Measurements from ENCODE around the gene PROB1.

Gene PROB1

GRCh38 chr5:139393497-139394122 is 1.3 kb downstream of the PROB1 start:
- Histone ChIP-seq H3K4me1 (peaks cover 61% of the 10 kb centered on the region), H3K27ac (peak overlapping the region; percentile 100), H3K27me3 (no peaks in the 10 kb centered on the region), H3K4me2 (peak overlapping the region; percentile 99), H3K9me3 (no peaks in the 10 kb centered on the region), H3K4me3 (peak overlapping the region; percentile 78), H3K9ac (peak overlapping the region; percentile 98), H4K20me1 (peaks cover 29% of the 10 kb centered on the region), H3K36me3 (peaks cover 29% of the 10 kb centered on the region)
- TF ChIP-seq Cebpa-rat (IDR thresholded peaks at IDR 0.05): no peak

- H3K27me3 ChIP-seq: no peaks in the 10 kb centered on the region
- peak overlapping the region; percentile 99 for H3K4me2 ChIP-seq
- H3K27ac ChIP-seq: peak overlapping the region; percentile 100
- H3K9me3 ChIP-seq: no peaks in the 10 kb centered on the region
- TF ChIP-seq Cebpa-rat (IDR thresholded peaks at IDR 0.05): no peak
- H3K9ac ChIP-seq: peak overlapping the region; percentile 98
- H3K4me3 ChIP-seq: peak overlapping the region; percentile 78
- H3K36me3 ChIP-seq: peaks cover 29% of the 10 kb centered on the region
- H4K20me1 ChIP-seq: peaks cover 29% of the 10 kb centered on the region
- peaks cover 55% of the 10 kb centered on the region for H3K4me1 ChIP-seq
Observed at GRCh38 chr5:139392678-139393496, 2.0 kb downstream of the PROB1 start.

- Histone ChIP-seq H3K9ac (peak overlapping the region; percentile 98), H3K36me3 (peaks cover 32% of the 10 kb centered on the region), H3K4me3 (peak overlapping the region; percentile 78)
Observed at GRCh38 chr5:139392324-139392677, 2.6 kb downstream of the PROB1 start.

GRCh38 chr5:139391570-139392323 is 3.2 kb downstream of the PROB1 start:
- Histone ChIP-seq H3K4me1 (peaks cover 56% of the 10 kb centered on the region), H3K27me3 (no peaks in the 10 kb centered on the region), H3K36me3 (peaks cover 31% of the 10 kb centered on the region), H3K9ac (peak overlapping the region; percentile 98), H3K4me2 (peak overlapping the region; percentile 99), H3K4me3 (peak overlapping the region; percentile 78), H3K27ac (peak overlapping the region; percentile 100), H3K9me3 (no peaks in the 10 kb centered on the region), H4K20me1 (peaks cover 25% of the 10 kb centered on the region)
- TF ChIP-seq Cebpa-rat (IDR thresholded peaks at IDR 0.05): no peak

More at GRCh38 chr5:139392324-139392677, 2.6 kb downstream of the PROB1 start:
- no peak for TF ChIP-seq Cebpa-rat (IDR thresholded peaks at IDR 0.05)
- H3K27ac ChIP-seq: peak overlapping the region; percentile 100
- H3K4me1 ChIP-seq: peaks cover 56% of the 10 kb centered on the region
- H4K20me1 ChIP-seq: peaks cover 29% of the 10 kb centered on the region
- H3K9me3 ChIP-seq: no peaks in the 10 kb centered on the region
- peak overlapping the region; percentile 99 for H3K4me2 ChIP-seq
- no peaks in the 10 kb centered on the region for H3K27me3 ChIP-seq

- H3K4me2 ChIP-seq: peak overlapping the region; percentile 99
- peak overlapping the region; percentile 98 for H3K9ac ChIP-seq
- TF ChIP-seq Cebpa-rat (IDR thresholded peaks at IDR 0.05): no peak
- peaks cover 16% of the 10 kb centered on the region for H4K20me1 ChIP-seq
- peaks cover 56% of the 10 kb centered on the region for H3K4me1 ChIP-seq
- no peaks in the 10 kb centered on the region for H3K9me3 ChIP-seq
- peak overlapping the region; percentile 100 for H3K27ac ChIP-seq
- H3K4me3 ChIP-seq: peak overlapping the region; percentile 78
- H3K36me3 ChIP-seq: peaks cover 31% of the 10 kb centered on the region
- no peaks in the 10 kb centered on the region for H3K27me3 ChIP-seq
Observed at GRCh38 chr5:139390639-139391569, 4.0 kb downstream of the PROB1 start.

- Histone ChIP-seq H3K27ac (peak within 1 kb of the TSS; percentile 100), H3K9ac (peak within 1 kb of the TSS; percentile 98), H3K4me3 (peak within 1 kb of the TSS; percentile 78)
Observed at GRCh38 chr5:139389701-139390638, 4.9 kb downstream of the PROB1 start, which contains the start of gene MZB1. Gene MZB1 (minus strand): TSS chr5:139389913. CDS start chr5:139389856, 57 bp downstream.

GRCh38 chr5:139388198-139388821 is 6.6 kb downstream of the PROB1 start:
- H4K20me1 ChIP-seq: peaks cover 16% of the 10 kb centered on the region
- H3K9me3 ChIP-seq: no peaks in the 10 kb centered on the region
- no peaks in the 10 kb centered on the region for H3K27me3 ChIP-seq
- no peak for TF ChIP-seq Cebpa-rat (IDR thresholded peaks at IDR 0.05)
- peaks cover 17% of the 10 kb centered on the region; the same call in 1 of the 2 replicates for H3K36me3 ChIP-seq
- peaks cover 67% of the 10 kb centered on the region for H3K4me1 ChIP-seq
- H3K4me3 ChIP-seq: peak overlapping the region; percentile 78
- peak overlapping the region; percentile 100 for H3K27ac ChIP-seq
- H3K4me2 ChIP-seq: peak overlapping the region; percentile 99
- H3K9ac ChIP-seq: peak overlapping the region; percentile 98

More at GRCh38 chr5:139389701-139390638, 4.9 kb downstream of the PROB1 start, which contains the start of gene MZB1:
- Histone ChIP-seq H4K20me1 (peaks cover 7% of the 10 kb centered on the region), H3K4me2 (peak within 1 kb of the TSS; percentile 99), H3K9me3 (no peaks in the 10 kb centered on the region), H3K27me3 (no peaks in the 10 kb centered on the region), H3K36me3 (peaks cover 21% of the 10 kb centered on the region), H3K4me1 (peaks cover 56% of the 10 kb centered on the region)
- TF ChIP-seq Cebpa-rat (IDR thresholded peaks at IDR 0.05): no peak
